Liver (tissue), 3 donors: ENCODE data around the gene UNC45B.

Experiments used
- EGR1 ChIP-seq, 2 donors: IDR thresholded peaks; 2 replicates each; pipeline ENCODE4 v1.6.1; 2016 to 2018; ENCODE audit warnings: antibody characterized with exemption in 2 of 2, low read depth in 2 of 2
- FOXA1 ChIP-seq: IDR thresholded peaks from 2 replicates; pipeline ENCODE4 v1.6.1; 2016; ENCODE audit warnings: antibody characterized with exemption
- GABPA ChIP-seq, 2 donors: IDR thresholded peaks in 1 of 2; conservative IDR thresholded peaks in 1 of 2; 2 replicates each; pipeline ENCODE4 v1.6.1; 2016; ENCODE audit warnings: antibody characterized with exemption in 2 of 2, mild to moderate bottlenecking in 1 of 2, moderate library complexity in 1 of 2
- JUND ChIP-seq, 2 donors: IDR thresholded peaks; 2 replicates each; pipeline ENCODE4 v1.6.1; 2016; ENCODE audit warnings: antibody characterized with exemption in 2 of 2
- MAX ChIP-seq: IDR thresholded peaks from 2 replicates; pipeline ENCODE4 v1.6.1; 2016; ENCODE audit warnings: antibody characterized with exemption
- NR2F2 ChIP-seq: IDR thresholded peaks from 2 replicates; pipeline ENCODE4 v1.6.1; 2016; ENCODE audit warnings: antibody characterized with exemption
- RAD21 ChIP-seq, 2 donors: IDR thresholded peaks; 2 replicates each; pipeline ENCODE4 v1.6.1; 2016; ENCODE audit warnings: antibody characterized with exemption in 2 of 2, mild to moderate bottlenecking in 2 of 2
- REST ChIP-seq: IDR thresholded peaks from 2 replicates; pipeline ENCODE4 v1.6.1; 2016; ENCODE audit warnings: antibody characterized with exemption, mild to moderate bottlenecking
- TAF1 ChIP-seq: conservative IDR thresholded peaks from 2 replicates; pipeline ENCODE4 v1.6.1; 2016; ENCODE audit warnings: antibody characterized with exemption, mild to moderate bottlenecking
- YY1 ChIP-seq: IDR thresholded peaks from 2 replicates; pipeline ENCODE4 v1.6.1; 2016; ENCODE audit warnings: antibody characterized with exemption, mild to moderate bottlenecking
- TF ChIP-seq, protein P1 (sequence below): fragments of 150-350 bp; IDR thresholded peaks from 2 replicates; pipeline ENCODE4 v1.5.1; 2017; ENCODE audit warnings: improper control_type of control experiment, low read depth, low read length; ENCODE audit not compliant: missing input control
- TF ChIP-seq, protein P2 (sequence below): IDR thresholded peaks from 2 replicates; pipeline ENCODE4 v1.6.1; 2016; ENCODE audit warnings: antibody characterized with exemption
- donor health status: healthy.
- donor health status: healthy.

- TF ChIP-seq REST (no peak), RAD21 (IDR thresholded peaks at IDR 0.05) (no peak), TAF1 (no peak), JUND (IDR thresholded peaks at IDR 0.05) (no peak), YY1 (no peak), MAX (no peak), GABPA (IDR thresholded peaks at IDR 0.05 in 1 of 2, conservative IDR thresholded peaks at IDR 0.05 in 1 of 2) (no peak), FOXA1 (no peak), EGR1 (IDR thresholded peaks at IDR 0.05; ENCODE audit: low read depth in 2 of 2) (no peak), NR2F2 (no peak)
- TF ChIP-seq, protein P1, sequence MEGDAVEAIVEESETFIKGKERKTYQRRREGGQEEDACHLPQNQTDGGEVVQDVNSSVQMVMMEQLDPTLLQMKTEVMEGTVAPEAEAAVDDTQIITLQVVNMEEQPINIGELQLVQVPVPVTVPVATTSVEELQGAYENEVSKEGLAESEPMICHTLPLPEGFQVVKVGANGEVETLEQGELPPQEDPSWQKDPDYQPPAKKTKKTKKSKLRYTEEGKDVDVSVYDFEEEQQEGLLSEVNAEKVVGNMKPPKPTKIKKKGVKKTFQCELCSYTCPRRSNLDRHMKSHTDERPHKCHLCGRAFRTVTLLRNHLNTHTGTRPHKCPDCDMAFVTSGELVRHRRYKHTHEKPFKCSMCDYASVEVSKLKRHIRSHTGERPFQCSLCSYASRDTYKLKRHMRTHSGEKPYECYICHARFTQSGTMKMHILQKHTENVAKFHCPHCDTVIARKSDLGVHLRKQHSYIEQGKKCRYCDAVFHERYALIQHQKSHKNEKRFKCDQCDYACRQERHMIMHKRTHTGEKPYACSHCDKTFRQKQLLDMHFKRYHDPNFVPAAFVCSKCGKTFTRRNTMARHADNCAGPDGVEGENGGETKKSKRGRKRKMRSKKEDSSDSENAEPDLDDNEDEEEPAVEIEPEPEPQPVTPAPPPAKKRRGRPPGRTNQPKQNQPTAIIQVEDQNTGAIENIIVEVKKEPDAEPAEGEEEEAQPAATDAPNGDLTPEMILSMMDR, result no peak
- TF ChIP-seq, protein P2, sequence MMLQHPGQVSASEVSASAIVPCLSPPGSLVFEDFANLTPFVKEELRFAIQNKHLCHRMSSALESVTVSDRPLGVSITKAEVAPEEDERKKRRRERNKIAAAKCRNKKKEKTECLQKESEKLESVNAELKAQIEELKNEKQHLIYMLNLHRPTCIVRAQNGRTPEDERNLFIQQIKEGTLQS, result no peak
Observed at GRCh38 chr17:35166526-35166925, 18.9 kb downstream of the UNC45B start.
